SK-N-MC (cell line): ENCODE results near the gene APP.

Source experiments
- EZH2 ChIP-seq: fragments of 200-600 bp; sonication (generic); IDR thresholded peaks from one replicate; pipeline ENCODE4 v1.6.1; 2017; ENCODE audit warnings: antibody characterized with exemption
- FOXP2 ChIP-seq: optimal IDR thresholded peaks from 2 replicates; pipeline ENCODE3; 2011; ENCODE audit warnings: mild to moderate bottlenecking, moderate library complexity; ENCODE audit not compliant: insufficient read depth; ENCODE audit errors: extremely low read length, control extremely low read depth
- POLR2AphosphoS5 ChIP-seq: IDR thresholded peaks from 2 replicates; pipeline ENCODE4 v1.6.1; 2012; ENCODE audit warnings: mild to moderate bottlenecking, low read depth, low read length, borderline replicate concordance

- no peak for TF ChIP-seq POLR2AphosphoS5
- TF ChIP-seq EZH2 = no peak
- TF ChIP-seq FOXP2 = no peak
These were observed 243.2 kb downstream of the APP start for GRCh38 chr21:25927195-25927880.
